ENCODE data around the gene HTRA2.
A peak's percentile ranks its signal among the peaks of the same experiment; 100 is the strongest.

HTRA2 gene

DNA sequence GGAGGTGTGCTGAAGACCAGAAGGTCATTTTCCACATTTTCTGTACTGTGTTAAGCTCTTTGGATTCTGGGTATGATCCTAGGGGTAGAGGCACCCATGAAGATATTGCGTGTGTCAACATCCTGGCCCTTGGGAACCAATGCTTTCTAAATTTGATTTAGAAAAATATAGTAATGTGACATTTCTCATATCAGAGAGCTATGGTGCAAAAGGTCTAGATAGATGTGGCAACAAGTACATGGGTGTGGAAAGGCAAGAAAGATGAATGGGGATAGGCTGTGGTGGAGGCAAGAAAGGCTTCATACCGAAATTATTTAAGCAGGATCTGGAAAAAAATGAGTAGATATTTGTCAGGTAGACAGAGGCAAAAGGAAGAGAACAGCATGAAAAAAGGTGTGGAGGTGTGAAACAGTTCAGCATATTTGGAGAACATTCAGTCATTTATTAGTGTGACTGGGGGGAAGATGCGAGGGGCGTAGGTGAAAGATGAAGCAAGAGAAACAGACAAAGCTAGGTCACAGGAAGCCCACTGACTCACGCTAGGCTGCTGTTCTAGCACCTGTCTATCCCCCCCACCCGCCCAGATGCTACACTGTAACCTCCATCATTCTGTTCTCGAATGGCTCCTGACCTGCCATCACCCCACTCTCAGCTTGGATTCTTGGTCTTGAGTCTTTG is 36.5 kb downstream of the HTRA2 start:
- no peak for DNase-seq

DNA sequence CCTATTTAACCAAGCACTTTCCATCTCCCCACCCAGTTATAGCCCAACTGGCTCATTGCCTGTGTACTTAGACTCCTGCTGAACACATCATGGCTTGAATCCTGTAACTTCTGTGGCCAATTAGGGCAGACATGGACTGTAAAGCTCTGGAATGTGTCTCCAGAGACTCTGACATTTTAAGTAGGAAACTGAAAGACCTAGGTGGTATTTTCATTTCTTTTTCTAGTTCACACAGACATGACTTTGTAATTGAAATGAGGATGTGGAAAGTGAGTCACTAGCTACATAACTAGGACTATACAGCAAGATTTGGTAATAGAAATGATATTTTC is 37.0 kb downstream of the HTRA2 start:
- no peak for DNase-seq

- DNase-seq: no peak
Measured at GRCh38 chr2:74567881-74568280, 38.1 kb downstream of the HTRA2 start.

GRCh38 chr2:74569686-74570085 is 40.0 kb downstream of the HTRA2 start:
- DNase-seq: no peak

- DNase-seq: no peak
Measured at GRCh38 chr2:74571058-74571457, 41.3 kb downstream of the HTRA2 start.

DNA sequence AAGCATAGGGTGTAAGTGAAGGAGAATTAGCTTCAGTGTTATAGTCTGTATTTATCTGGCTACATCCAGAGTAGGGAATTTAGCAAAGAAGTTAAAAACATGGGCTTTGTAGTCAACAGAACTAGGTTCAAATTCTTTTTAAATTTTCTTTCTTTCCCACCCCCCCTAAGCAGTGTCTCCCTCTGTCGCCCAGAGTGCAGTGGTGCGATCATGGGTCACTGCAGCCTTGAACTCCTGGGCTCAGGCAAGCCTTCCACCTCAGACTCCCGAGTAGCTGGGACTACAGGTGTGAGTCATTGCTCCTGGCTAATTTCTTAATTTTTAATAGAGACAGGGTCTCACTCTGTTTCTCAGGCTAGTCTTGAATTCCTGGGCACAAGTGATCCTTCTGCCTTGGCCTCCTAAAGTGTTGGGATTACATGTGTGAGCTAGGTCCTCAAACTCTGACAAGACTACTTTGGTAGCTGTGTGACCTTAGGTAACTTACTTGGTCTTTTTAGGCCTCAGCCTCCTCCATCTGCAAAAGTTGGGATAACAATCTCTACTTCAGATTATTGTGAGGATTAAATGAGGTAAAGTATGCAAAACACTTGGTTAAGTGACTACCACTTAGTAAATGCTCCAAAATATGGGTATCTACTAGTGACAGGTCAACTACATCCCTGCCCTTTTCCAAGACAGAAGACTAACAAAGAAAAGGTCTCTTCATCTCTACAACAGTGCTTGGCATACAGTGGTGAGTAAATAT is 42.6 kb downstream of the HTRA2 start:
- DNase-seq: no peak

GRCh38 chr2:74573747-74574562 is 44.2 kb downstream of the HTRA2 start:
- peak; percentile 90 for DNase-seq

GRCh38 chr2:74575320-74575719 is 45.6 kb downstream of the HTRA2 start:
- DNase-seq: no peak

GRCh38 chr2:74576211-74576862 is 46.6 kb downstream of the HTRA2 start:
- DNase-seq: peak; percentile 42

- DNase-seq: peak; percentile 78
Measured at GRCh38 chr2:74576863-74577229, 47.1 kb downstream of the HTRA2 start.

- peak; percentile 70 for DNase-seq
Measured at GRCh38 chr2:74577448-74577847, 47.7 kb downstream of the HTRA2 start.

DNA sequence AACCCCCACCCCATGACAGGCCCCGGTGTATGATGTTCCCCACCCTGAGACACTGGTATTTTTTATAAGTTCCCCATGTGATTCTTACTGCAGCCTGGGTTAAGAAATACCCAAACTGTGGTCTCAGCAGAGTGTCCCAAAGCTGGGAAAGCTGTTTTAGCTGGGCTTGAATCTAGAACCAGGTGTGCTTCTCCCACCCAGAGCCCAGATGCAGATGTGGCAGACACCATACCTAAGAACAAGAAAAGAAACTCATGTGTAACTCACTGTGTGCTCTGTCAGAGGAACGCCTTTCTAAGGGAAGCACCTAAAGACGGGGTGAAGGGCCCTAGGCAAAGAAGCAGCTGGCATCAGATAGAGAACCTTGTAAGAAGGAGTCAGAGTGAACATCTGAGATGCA is 48.7 kb downstream of the HTRA2 start:
- no peak for DNase-seq

DNA sequence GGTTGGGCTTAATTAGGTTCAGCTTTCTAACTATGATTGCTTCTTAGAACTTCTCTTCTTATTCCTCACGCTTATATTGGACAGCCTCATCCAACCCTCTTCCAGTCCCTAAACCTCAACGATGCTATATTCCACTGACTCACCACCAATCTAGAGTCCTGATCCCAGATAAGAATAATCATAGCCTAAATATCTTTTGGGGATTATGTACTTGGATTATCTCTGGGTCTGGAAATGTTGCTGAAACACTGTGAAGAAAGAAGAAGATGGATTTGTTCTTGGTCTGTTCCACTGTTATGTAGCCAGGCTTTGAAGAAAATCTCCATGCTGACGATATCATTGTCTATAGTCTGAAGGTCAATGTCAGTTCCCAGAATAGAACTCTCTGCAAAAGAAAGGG is 51.7 kb downstream of the HTRA2 start:
- DNase-seq: no peak

GRCh38 chr2:74582184-74582583 is 52.5 kb downstream of the HTRA2 start:
- no peak for DNase-seq

All from hematopoietic multipotent progenitor cell treated with erythropoietin and hydrocortisone succinate and interleukin-3 and kit ligand, for 6 days (in vitro differentiated cells).